Common myeloid progenitor, CD34-positive (primary cell): ENCODE results near the gene ATP11A.

Experiments used
- CTCF ChIA-PET: fragments of 350-600 bp; sonication (Branson Sonifier 250); formaldehyde crosslinking; loops from one replicate; lab custom pipeline; 2021; ENCODE audit warnings: antibody characterized with exemption; lab: Charles Lee
- POLR2A ChIA-PET: fragments of 350-600 bp; sonication (Branson Sonifier 250); formaldehyde crosslinking; loops from one replicate; lab custom pipeline; 2021; ENCODE audit warnings: antibody characterized with exemption; lab: Charles Lee
- DNase-seq, 3 donors: peaks; one replicate each; pipeline versions ENCODE4 v3.0.0 to v3.0.0-alpha.2; 2013
- H3K27ac ChIP-seq, 2 experiments: 1 replicate in 1 of 2; 2 replicates in 1 of 2; pipeline ENCODE4 v1.7.0; 2013; ENCODE audit warnings: inconsistent platforms in 2 of 2, low read length in 2 of 2, mild to moderate bottlenecking in 2 of 2, low read depth in 1 of 2, moderate library complexity in 1 of 2; ENCODE audit not compliant: severe bottlenecking in 2 of 2, insufficient read depth in 1 of 2, poor library complexity in 1 of 2
- H3K27me3 ChIP-seq, 5 experiments: replicated peaks in 2 of 5; 1 replicate in 3 of 5; 2 replicates in 2 of 5; pipeline versions ENCODE4 v1.6.1 to v1.7.0; 2013; ENCODE audit warnings: low read length in 4 of 5, mild to moderate bottlenecking in 2 of 5, moderate library complexity in 2 of 5, inconsistent platforms in 1 of 5; ENCODE audit not compliant: insufficient read depth in 5 of 5, control insufficient read depth in 4 of 5
- H3K36me3 ChIP-seq, 4 experiments: 1 replicate in 2 of 4; 2 replicates in 2 of 4; pipeline versions ENCODE4 v1.6.1 to v1.7.0; 2013; ENCODE audit warnings: low read length in 3 of 4, control low read depth in 1 of 4, mild to moderate bottlenecking in 1 of 4; ENCODE audit not compliant: control insufficient read depth in 4 of 4, insufficient read depth in 4 of 4
- H3K4me1 ChIP-seq, 4 experiments: 1 replicate in 3 of 4; 2 replicates in 1 of 4; pipeline versions ENCODE4 v1.6.1 to v1.7.1; 2013; ENCODE audit warnings: low read length in 3 of 4, mild to moderate bottlenecking in 3 of 4, control low read depth in 1 of 4, inconsistent platforms in 1 of 4, moderate library complexity in 1 of 4; ENCODE audit not compliant: control insufficient read depth in 4 of 4, insufficient read depth in 4 of 4; ENCODE audit errors: control extremely low read depth in 1 of 4
- H3K4me3 ChIP-seq, 7 experiments: 1 replicate in 4 of 7; 2 replicates in 3 of 7; pipeline versions ENCODE4 v1.5.1 to v1.7.0; 2013; ENCODE audit warnings: mild to moderate bottlenecking in 7 of 7, low read length in 6 of 7, moderate library complexity in 6 of 7, inconsistent platforms in 2 of 7, low read depth in 2 of 7, control low read depth in 1 of 7; ENCODE audit not compliant: insufficient read depth in 4 of 7, control insufficient read depth in 1 of 7; ENCODE audit errors: extremely low read depth in 1 of 7
- H3K9me3 ChIP-seq, 5 experiments: 1 replicate in 4 of 5; 2 replicates in 1 of 5; pipeline versions ENCODE4 v1.6.1 to v1.7.1; 2013; ENCODE audit warnings: low read length in 4 of 5, mild to moderate bottlenecking in 2 of 5, inconsistent platforms in 1 of 5, low read depth in 1 of 5, moderate library complexity in 1 of 5; ENCODE audit not compliant: control insufficient read depth in 4 of 5, insufficient read depth in 2 of 5; ENCODE audit errors: control extremely low read depth in 1 of 5
- WGBS: methylation state at CpG from one replicate; pipeline ENCODE4 v1.1.5; 2013; ENCODE audit not compliant: insufficient coverage; 5-methylcytosine and 5-hydroxymethylcytosine counted together

The ATP11A gene

GRCh38 chr13:112911285-112911701, 221.5 kb downstream of the ATP11A start:
- ChIA-PET POLR2A (no interaction called here), CTCF (interaction anchor here (1.3 kb wide), 1 partner anchor 14 kb away, joined by 3 read pairs; no protein-coding TSS in a partner anchor)
- no peak for DNase-seq
- WGBS, result 95% methylated on average over 22 of the region's 24 CpGs
- Histone ChIP-seq H3K9me3 (no peaks in the 10 kb centered on the region), H3K4me1 (peaks cover 0 to 2% (median 0%) of the 10 kb centered on the region in 4 experiments), H3K36me3 (no peaks in the 10 kb centered on the region), H3K4me3 (no peak overlapping the region), H3K27me3 (no peaks in the 10 kb centered on the region), H3K27ac (no peak overlapping the region)

- no peaks in the 10 kb centered on the region for H3K27me3 ChIP-seq
- ChIA-PET CTCF (interaction anchor here (1.3 kb wide), 1 partner anchor 13 kb away, joined by 3 read pairs; no protein-coding TSS in a partner anchor), POLR2A (no interaction called here)
- DNase-seq, result no peak
- H3K4me3 ChIP-seq, result no peak overlapping the region
- peaks cover 0 to 2% (median 0%) of the 10 kb centered on the region in 4 experiments for H3K4me1 ChIP-seq
- no peaks in the 10 kb centered on the region for H3K9me3 ChIP-seq
- no peaks in the 10 kb centered on the region for H3K36me3 ChIP-seq
- WGBS, result 100% methylated on average over 2 of the region's 6 CpGs
- H3K27ac ChIP-seq, result no peak overlapping the region
These were observed 222.0 kb downstream of the ATP11A start for GRCh38 chr13:112911883-112912282.

GRCh38 chr13:112912726-112913440, 223.0 kb downstream of the ATP11A start:
- H3K36me3 ChIP-seq, result no peaks in the 10 kb centered on the region
- 100% methylated on average over 1 of the region's 1 CpG for WGBS
- no peaks in the 10 kb centered on the region for H3K27me3 ChIP-seq
- no peaks in the 10 kb centered on the region for H3K9me3 ChIP-seq
- peaks cover 0 to 2% (median 0%) of the 10 kb centered on the region in 4 experiments for H3K4me1 ChIP-seq
- H3K4me3 ChIP-seq, result no peak overlapping the region
- no peak overlapping the region for H3K27ac ChIP-seq
- no peak for DNase-seq
- CTCF ChIA-PET, result no interaction called here
- POLR2A ChIA-PET, result no interaction called here

GRCh38 chr13:112916296-112916695, 226.5 kb downstream of the ATP11A start:
- no peaks in the 10 kb centered on the region for H3K27me3 ChIP-seq
- no peak for DNase-seq
- H3K4me1 ChIP-seq, result no peaks in the 10 kb centered on the region
- CTCF ChIA-PET, result interaction anchor here (0.7 to 0.9 kb wide), 2 partner anchors 8 to 42 kb away, joined by 3 read pairs; no protein-coding TSS in a partner anchor
- POLR2A ChIA-PET, result no interaction called here
- 97% methylated on average over 7 of the region's 14 CpGs for WGBS
- H3K9me3 ChIP-seq, result no peaks in the 10 kb centered on the region
- H3K4me3 ChIP-seq, result no peak overlapping the region
- H3K27ac ChIP-seq, result no peak overlapping the region
- H3K36me3 ChIP-seq, result no peaks in the 10 kb centered on the region

- CTCF ChIA-PET, result no interaction called here
- 98% methylated on average over 27 of the region's 29 CpGs for whole genome bisulfite sequencing
- no peaks in the 10 kb centered on the region for H3K4me1 ChIP-seq
- H3K9me3 ChIP-seq, result no peaks in the 10 kb centered on the region
- H3K27me3 ChIP-seq, result no peaks in the 10 kb centered on the region
- no peak overlapping the region for H3K4me3 ChIP-seq
- DNase-seq, result no peak
- H3K27ac ChIP-seq, result no peak overlapping the region
- POLR2A ChIA-PET, result no interaction called here
- no peaks in the 10 kb centered on the region for H3K36me3 ChIP-seq
These were observed 227.3 kb downstream of the ATP11A start for GRCh38 chr13:112917056-112917664.

GRCh38 chr13:112917737-112918136, 227.9 kb downstream of the ATP11A start:
- H3K27me3 ChIP-seq, result no peaks in the 10 kb centered on the region
- no peak overlapping the region for H3K27ac ChIP-seq
- CTCF ChIA-PET, result interaction anchor here (0.9 kb wide), 1 partner anchor 11 kb away, joined by 3 read pairs; no protein-coding TSS in a partner anchor
- H3K4me3 ChIP-seq, result no peak overlapping the region
- no peak for DNase-seq
- POLR2A ChIA-PET, result no interaction called here
- no peaks in the 10 kb centered on the region for H3K9me3 ChIP-seq
- H3K4me1 ChIP-seq, result no peaks in the 10 kb centered on the region
- no peaks in the 10 kb centered on the region for H3K36me3 ChIP-seq
- WGBS, result 100% methylated on average over 3 of the region's 3 CpGs

- Histone ChIP-seq H3K4me3 (no peak overlapping the region), H3K9me3 (no peaks in the 10 kb centered on the region), H3K4me1 (no peaks in the 10 kb centered on the region), H3K27me3 (no peaks in the 10 kb centered on the region), H3K27ac (no peak overlapping the region), H3K36me3 (no peaks in the 10 kb centered on the region)
- CTCF ChIA-PET, result interaction anchor here (0.9 kb wide), 1 partner anchor 11 kb away, joined by 3 read pairs; no protein-coding TSS in a partner anchor
- WGBS, result 97% methylated on average over 8 of the region's 8 CpGs
- POLR2A ChIA-PET, result no interaction called here
- no peak for DNase-seq
These were observed 228.4 kb downstream of the ATP11A start for GRCh38 chr13:112918266-112918665.
